A549 treated with Hydrocortisone at 1 μM for 4 hours (cell line): Measurements from ENCODE around the gene RXFP1. TPM values are rescaled to one million over a fixed set of nuclear protein-coding genes. Genes with fewer than 3 reads are reported as not detected.

Experiments
- total RNA-seq: library from RNA; stranded (reverse); fragments of 200-300 nt; extraction: Qiagen RNA extraction; gene quantifications from 5 replicates; pipeline ENCODE4 v1.2.3, GENCODE V29; 2022

The RXFP1 gene
- total RNA-seq, result not detected in 5 replicates

DNA sequence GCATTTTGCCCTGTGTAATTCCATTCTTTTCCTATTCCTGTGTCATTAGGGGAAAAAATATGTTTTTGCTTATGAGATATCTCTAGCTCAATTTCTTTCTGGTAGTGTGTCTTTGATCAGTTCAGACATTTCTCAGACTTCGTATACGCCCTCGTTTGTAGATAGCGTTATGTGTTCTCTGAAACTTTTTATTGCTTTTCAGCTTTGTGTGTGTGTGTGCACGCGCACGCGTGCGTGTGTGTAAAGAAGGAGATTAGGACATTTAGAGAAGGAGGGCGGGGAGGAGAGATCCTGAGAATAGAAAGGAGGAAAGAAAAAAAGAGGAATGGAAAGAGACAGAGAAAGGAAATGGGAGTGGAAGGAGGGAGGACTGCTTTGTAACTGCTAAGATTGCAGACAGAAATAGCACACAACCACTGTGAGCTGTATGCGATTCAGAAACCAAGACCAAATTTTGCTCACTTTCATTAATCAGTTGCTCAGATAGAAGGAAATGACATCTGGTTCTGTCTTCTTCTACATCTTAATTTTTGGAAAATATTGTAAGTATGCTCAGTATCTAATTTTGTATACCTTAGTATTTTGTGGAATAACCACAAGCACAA lies at the start of gene RXFP1:
TSS of gene RXFP1 (plus strand) at position 399 of the 605 bp plus-strand sequence. CDS start at position 494, 95 bp downstream.

DNA sequence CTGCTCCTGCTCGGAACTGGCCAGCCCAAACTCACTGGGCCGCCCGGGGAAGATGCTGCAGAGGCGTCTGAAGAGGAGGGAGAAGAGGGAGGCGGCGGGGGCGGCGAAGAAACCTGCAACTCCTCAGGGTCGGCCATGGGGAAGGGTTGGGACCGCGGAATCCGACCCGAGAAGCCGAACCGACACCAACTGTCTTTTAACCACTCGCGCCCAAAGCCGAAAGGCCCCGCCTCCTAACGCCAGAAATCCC lies 149.9 kb downstream of the RXFP1 start, which contains the start of gene C4orf46:
TSS of gene C4orf46 (minus strand) at position 223 of the 250 bp plus-strand sequence. CDS start at position 137, 86 bp downstream.

DNA sequence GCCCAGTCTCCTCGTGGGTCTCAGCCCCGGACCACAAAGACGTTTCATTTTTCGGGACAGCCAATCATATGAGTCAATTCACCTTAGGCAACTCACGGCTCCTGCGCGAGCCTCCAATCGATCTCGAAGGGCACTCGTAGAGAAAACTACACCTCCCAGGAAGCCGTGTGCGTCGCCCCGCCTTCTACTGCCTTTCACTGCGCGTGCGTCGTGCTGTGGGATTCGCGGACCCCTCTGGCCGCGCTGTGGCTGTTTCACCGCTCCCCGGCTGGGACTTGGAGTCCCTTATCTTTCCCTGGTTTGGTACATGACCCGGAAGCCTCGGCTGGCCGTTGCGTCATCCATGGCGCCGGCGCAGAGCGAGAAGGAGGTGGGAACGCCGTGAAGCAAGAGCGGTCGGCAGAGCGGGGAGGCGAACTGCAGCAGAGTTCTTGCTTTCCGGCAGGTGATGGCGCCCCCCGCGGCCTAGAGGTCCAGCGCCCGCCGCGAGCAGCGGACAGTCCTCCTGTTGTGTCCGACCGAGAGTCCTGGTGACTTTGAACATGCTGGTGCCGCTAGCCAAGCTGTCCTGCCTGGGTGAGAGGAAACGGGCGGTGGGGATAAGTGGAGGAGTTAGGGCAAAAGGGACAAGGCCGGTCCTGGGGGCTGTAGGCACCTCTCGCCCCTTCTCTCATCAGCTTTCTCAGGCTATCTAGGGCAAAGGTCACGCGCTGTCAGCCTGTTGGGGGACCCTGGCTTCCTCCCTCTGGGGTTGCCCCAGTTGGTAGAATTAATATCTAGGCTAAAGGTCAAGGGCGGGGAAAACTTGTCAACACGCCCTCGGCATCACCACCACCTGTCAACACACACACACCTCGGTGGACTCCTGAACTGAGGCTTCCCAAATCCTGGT lies 150.5 kb downstream of the RXFP1 start, which contains the start of gene ETFDH:
TSS of gene ETFDH (plus strand) at position 382 of the 892 bp plus-strand sequence. CDS start at position 543, 161 bp downstream.

Other genes starting within 250 kb of the RXFP1 start
- 7.2 to 8.7 TPM (median 7.8 TPM) in 5 replicates for gene C4orf46, start 150.0 kb downstream of the RXFP1 start, total RNA-seq
- gene ETFDH, start 150.4 kb downstream of the RXFP1 start, total RNA-seq, result 4.0 to 5.4 TPM (median 4.6 TPM) in 5 replicates
- 30.8 to 38.8 TPM (median 34.1 TPM) in 5 replicates for gene PPID, start 201.5 kb downstream of the RXFP1 start, total RNA-seq
- gene FNIP2, start 247.1 kb downstream of the RXFP1 start, total RNA-seq, result 5.0 to 7.9 TPM (median 6.2 TPM) in 5 replicates